H9 (cell line): Measurements from ENCODE around the gene SLC7A6. TPM values are rescaled to one million over a fixed set of nuclear protein-coding genes. Genes with fewer than 3 reads are reported as not detected.

ENCODE experiments used
- DNase-seq: peaks from one replicate; pipeline ENCODE4 v3.0.0-alpha.2; 2017
- H2AFZ ChIP-seq: one replicate; pipeline ENCODE4 v1.6.1; 2013; ENCODE audit warnings: mild to moderate bottlenecking, low read length, control low read depth, moderate library complexity
- H2AK5ac ChIP-seq: 2 replicates; pipeline ENCODE4 v1.6.1; 2013; ENCODE audit warnings: low read length, control low read depth, mixed read lengths; ENCODE audit not compliant: insufficient read length
- H2BK120ac ChIP-seq: one replicate; pipeline ENCODE4 v1.6.1; 2013; ENCODE audit warnings: low read depth, mild to moderate bottlenecking, low read length, control low read depth, inconsistent platforms; ENCODE audit not compliant: poor library complexity, severe bottlenecking
- H2BK12ac ChIP-seq: 2 replicates; pipeline ENCODE4 v1.6.1; 2013; ENCODE audit warnings: low read length, control low read depth, mixed read lengths, low read depth; ENCODE audit not compliant: insufficient read length
- H2BK15ac ChIP-seq: 2 replicates; pipeline ENCODE4 v1.6.1; 2013; ENCODE audit warnings: low read depth, low read length, control low read depth
- H2BK20ac ChIP-seq: one replicate; pipeline ENCODE4 v1.6.1; 2013; ENCODE audit warnings: low read depth, mild to moderate bottlenecking, low read length, control low read depth, inconsistent platforms; ENCODE audit not compliant: poor library complexity, severe bottlenecking
- H2BK5ac ChIP-seq: 2 replicates; pipeline ENCODE4 v1.6.1; 2013; ENCODE audit warnings: low read length, control low read depth, mixed read lengths; ENCODE audit not compliant: insufficient read length
- H3K14ac ChIP-seq: 2 replicates; pipeline ENCODE4 v1.6.1; 2013; ENCODE audit warnings: low read length, control low read depth; ENCODE audit not compliant: insufficient read depth
- H3K18ac ChIP-seq: 2 replicates; pipeline ENCODE4 v1.6.1; 2013; ENCODE audit warnings: low read depth, mild to moderate bottlenecking, mixed read lengths, low read length, control low read depth; ENCODE audit not compliant: insufficient read length
- H3K23ac ChIP-seq: 2 replicates; pipeline ENCODE4 v1.6.1; 2013; ENCODE audit warnings: low read length, control low read depth, mixed read lengths, low read depth; ENCODE audit not compliant: insufficient read length
- H3K23me2 ChIP-seq: 2 replicates; pipeline ENCODE4 v1.6.1; 2013; ENCODE audit warnings: low read depth, mild to moderate bottlenecking, mixed read lengths, low read length, control low read depth; ENCODE audit not compliant: insufficient read length, poor library complexity, severe bottlenecking
- H3K27ac ChIP-seq: 2 replicates; pipeline ENCODE4 v1.5.1; 2013; ENCODE audit warnings: low read length, control low read depth, mixed read lengths, low read depth; ENCODE audit not compliant: insufficient read length
- H3K27me3 ChIP-seq: 2 replicates; pipeline ENCODE4 v1.6.1; 2013; ENCODE audit warnings: low read length, control low read depth, inconsistent platforms; ENCODE audit not compliant: insufficient read depth
- H3K4ac ChIP-seq: 2 replicates; pipeline ENCODE4 v1.6.1; 2013; ENCODE audit warnings: low read depth, mild to moderate bottlenecking, control low read depth, inconsistent platforms, low read length, moderate library complexity
- H3K4me1 ChIP-seq: 2 replicates; pipeline ENCODE4 v1.6.1; 2013; ENCODE audit warnings: low read length, control low read depth, inconsistent platforms; ENCODE audit not compliant: insufficient read depth
- H3K4me2 ChIP-seq: 2 replicates; pipeline ENCODE4 v1.6.1; 2013; ENCODE audit warnings: low read length, control low read depth, mixed read lengths; ENCODE audit not compliant: insufficient read length, insufficient read depth
- H3K56ac ChIP-seq: 2 replicates; pipeline ENCODE4 v1.6.1; 2013; ENCODE audit warnings: low read depth, mild to moderate bottlenecking, mixed read lengths, low read length, control low read depth; ENCODE audit not compliant: insufficient read length
- H3K79me1 ChIP-seq: 2 replicates; pipeline ENCODE4 v1.6.1; 2013; ENCODE audit warnings: low read depth, mild to moderate bottlenecking, moderate library complexity, low read length, control low read depth, inconsistent platforms; ENCODE audit not compliant: insufficient read depth, poor library complexity, severe bottlenecking
- H3K79me2 ChIP-seq: 2 replicates; pipeline ENCODE4 v1.6.1; 2013; ENCODE audit warnings: low read length, control low read depth, inconsistent platforms; ENCODE audit not compliant: insufficient read depth
- H3K9ac ChIP-seq: 2 replicates; pipeline ENCODE4 v1.6.1; 2013; ENCODE audit warnings: low read length, control low read depth, mixed read lengths; ENCODE audit not compliant: insufficient read length; ENCODE audit errors: extremely low read depth
- H3K9me3 ChIP-seq: one replicate; pipeline ENCODE4 v1.6.1; 2013; ENCODE audit warnings: low read depth, low read length, inconsistent platforms; ENCODE audit not compliant: control insufficient read depth
- H3T11ph ChIP-seq: one replicate; pipeline ENCODE4 v1.6.1; 2013; ENCODE audit warnings: mild to moderate bottlenecking, low read length, control low read depth, inconsistent platforms
- H4K20me1 ChIP-seq: one replicate; pipeline ENCODE4 v1.6.1; 2013; ENCODE audit not compliant: control insufficient read depth, insufficient read length, insufficient read depth
- H4K5ac ChIP-seq: 2 replicates; pipeline ENCODE4 v1.6.1; 2013; ENCODE audit warnings: low read depth, mild to moderate bottlenecking, mixed read lengths, low read length, control low read depth; ENCODE audit not compliant: insufficient read length
- H4K8ac ChIP-seq: replicated peaks from 2 replicates; pipeline ENCODE4 v1.6.1; 2013; ENCODE audit warnings: low read length, control low read depth, mixed read lengths, low read depth; ENCODE audit not compliant: insufficient read length
- H4K91ac ChIP-seq: 2 replicates; pipeline ENCODE4 v1.6.1; 2013; ENCODE audit warnings: low read depth, mild to moderate bottlenecking, moderate library complexity, mixed read lengths, low read length, control low read depth; ENCODE audit not compliant: insufficient read length
- H3K27ac Mint-ChIP-seq, 3 experiments: 2 replicates in 2 of 3; 3 replicates in 1 of 3; pipeline ENCODE4 v1.8.0; 2020 to 2021; ENCODE audit warnings: mixed read lengths in 3 of 3, mild to moderate bottlenecking in 1 of 3, moderate library complexity in 1 of 3
- H3K27me3 Mint-ChIP-seq: 2 replicates; pipeline ENCODE4 v1.8.0; 2021; ENCODE audit warnings: low read depth, mild to moderate bottlenecking, moderate library complexity, mixed read lengths
- H3K36me3 Mint-ChIP-seq, 3 experiments: 2 replicates in 2 of 3; 3 replicates in 1 of 3; pipeline ENCODE4 v1.8.0; 2020 to 2021; ENCODE audit warnings: low read depth in 3 of 3, mixed read lengths in 3 of 3; ENCODE audit not compliant: insufficient read depth in 1 of 3
- H3K4me1 Mint-ChIP-seq, 2 experiments: 2 replicates each; pipeline ENCODE4 v1.8.0; 2020; ENCODE audit warnings: mixed read lengths in 2 of 2
- H3K4me3 Mint-ChIP-seq, 2 experiments: 2 replicates in 1 of 2; 3 replicates in 1 of 2; pipeline ENCODE4 v1.8.0; 2020 to 2021; ENCODE audit warnings: mild to moderate bottlenecking in 2 of 2, mixed read lengths in 2 of 2, moderate library complexity in 1 of 2
- H3K9me3 Mint-ChIP-seq, 2 experiments: 2 replicates in 1 of 2; 3 replicates in 1 of 2; pipeline ENCODE4 v1.8.0; 2020; ENCODE audit warnings: mild to moderate bottlenecking in 2 of 2, mixed read lengths in 2 of 2, moderate library complexity in 1 of 2
- WGBS: extraction: QIAGEN DNeasy Blood & Tissue Kit; methylation state at CpG from one replicate; pipeline ENCODE4 v1.1.7; 2013; ENCODE audit warnings: missing lambda C conversion rate, low lambda C conversion rate, mixed read lengths; ENCODE audit not compliant: insufficient read length; ENCODE audit errors: extremely low coverage; 5-methylcytosine and 5-hydroxymethylcytosine counted together
- total RNA-seq: library from RNA; stranded (reverse); gene quantifications from 2 replicates; pipeline ENCODE4 v1.2.1, GENCODE V29; 2021
- TF ChIP-seq, protein P1 (sequence below): fragments of 200-600 bp; sonication (generic); conservative IDR thresholded peaks from 3 replicates; pipeline ENCODE4 v1.8.0; 2021; ENCODE audit warnings: antibody characterized with exemption, mild to moderate bottlenecking

Gene SLC7A6
- total RNA-seq, 1 experiment from 2014 or later: 21.1 TPM

DNA sequence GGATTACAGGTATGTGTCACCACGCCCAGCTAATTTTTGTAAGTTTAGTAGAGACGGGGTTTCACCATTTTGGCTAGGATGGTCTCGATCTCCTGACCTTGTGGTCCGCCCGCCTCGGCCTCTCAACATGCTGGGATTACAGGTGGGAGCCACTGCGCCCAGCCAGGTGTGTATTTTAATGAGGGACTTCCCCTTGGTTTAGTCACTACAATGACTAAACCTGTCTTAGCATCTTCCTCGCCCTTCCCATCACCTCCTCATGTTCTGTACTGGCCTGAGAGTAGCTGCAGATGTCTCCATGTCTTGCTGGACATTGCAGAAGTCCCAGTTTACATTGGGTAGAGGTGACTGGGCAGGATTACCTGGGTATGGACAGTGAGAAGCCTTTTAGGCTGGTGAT lies 9.6 kb downstream of the SLC7A6 start:
- no peak overlapping the region for H2BK5ac ChIP-seq
- no peak overlapping the region for H4K5ac ChIP-seq
- H3K4me1 ChIP-seq: no peaks in the 10 kb centered on the region
- H3K4me2 ChIP-seq: no peak overlapping the region
- no peak overlapping the region for H3K14ac ChIP-seq
- no peak overlapping the region for H2AK5ac ChIP-seq
- H3K79me2 ChIP-seq: peaks cover 1% of the 10 kb centered on the region; the same call in 1 of the 2 replicates
- Mint-ChIP-seq H3K27me3 (no peaks in the 10 kb centered on the region), H3K36me3 (peaks cover 16 to 25% (median 16%) of the 10 kb centered on the region in 3 experiments; a peak in 5 of 7 replicates), H3K27ac (no peak overlapping the region), H3K9me3 (no peaks in the 10 kb centered on the region), H3K4me3 (no peak overlapping the region), H3K4me1 (peaks cover 5 to 9% of the 10 kb centered on the region in 2 experiments)
- no peak overlapping the region for H4K91ac ChIP-seq
- no peak overlapping the region for H2BK120ac ChIP-seq
- H3K9ac ChIP-seq: no peak overlapping the region
- no peaks in the 10 kb centered on the region for H3K23me2 ChIP-seq
- H3T11ph ChIP-seq: no peak overlapping the region
- H3K18ac ChIP-seq: no peak overlapping the region
- H2BK15ac ChIP-seq: no peak overlapping the region
- no peak overlapping the region for H2BK12ac ChIP-seq
- H4K8ac ChIP-seq: no peak overlapping the region
- H2AFZ ChIP-seq: no peak overlapping the region
- no peaks in the 10 kb centered on the region for H3K27me3 ChIP-seq
- no peak overlapping the region for H2BK20ac ChIP-seq
- no peaks in the 10 kb centered on the region for H3K9me3 ChIP-seq
- no peak overlapping the region for H3K56ac ChIP-seq
- H4K20me1 ChIP-seq: no peaks in the 10 kb centered on the region
- H3K4ac ChIP-seq: no peak overlapping the region
- H3K79me1 ChIP-seq: peaks cover 3% of the 10 kb centered on the region
- no peak overlapping the region for H3K27ac ChIP-seq
- TF ChIP-seq, protein P1, sequence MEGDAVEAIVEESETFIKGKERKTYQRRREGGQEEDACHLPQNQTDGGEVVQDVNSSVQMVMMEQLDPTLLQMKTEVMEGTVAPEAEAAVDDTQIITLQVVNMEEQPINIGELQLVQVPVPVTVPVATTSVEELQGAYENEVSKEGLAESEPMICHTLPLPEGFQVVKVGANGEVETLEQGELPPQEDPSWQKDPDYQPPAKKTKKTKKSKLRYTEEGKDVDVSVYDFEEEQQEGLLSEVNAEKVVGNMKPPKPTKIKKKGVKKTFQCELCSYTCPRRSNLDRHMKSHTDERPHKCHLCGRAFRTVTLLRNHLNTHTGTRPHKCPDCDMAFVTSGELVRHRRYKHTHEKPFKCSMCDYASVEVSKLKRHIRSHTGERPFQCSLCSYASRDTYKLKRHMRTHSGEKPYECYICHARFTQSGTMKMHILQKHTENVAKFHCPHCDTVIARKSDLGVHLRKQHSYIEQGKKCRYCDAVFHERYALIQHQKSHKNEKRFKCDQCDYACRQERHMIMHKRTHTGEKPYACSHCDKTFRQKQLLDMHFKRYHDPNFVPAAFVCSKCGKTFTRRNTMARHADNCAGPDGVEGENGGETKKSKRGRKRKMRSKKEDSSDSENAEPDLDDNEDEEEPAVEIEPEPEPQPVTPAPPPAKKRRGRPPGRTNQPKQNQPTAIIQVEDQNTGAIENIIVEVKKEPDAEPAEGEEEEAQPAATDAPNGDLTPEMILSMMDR: no peak
- no peak overlapping the region for H3K23ac ChIP-seq
- DNase-seq: no peak
- WGBS: no CpG with 5 or more reads among the region's 8 CpGs
